DMS 273 treated with DMSO at 0.1 percent for 48 hours (cell line): Measurements from ENCODE around the gene CDA.
"Not testable (repeated sequence)": the region's sequence is repeated elsewhere in the genome, so short reads cannot be mapped to it uniquely, and the experiment has no call there.

Experiments
- DNase-seq: peaks from one replicate; lab custom pipeline; 2025; lab: John Stamatoyannopoulos, UW

Gene CDA

GRCh38 chr1:20586953-20587660 lies 1.8 kb upstream of the CDA start:
- DNase-seq, result no peak

GRCh38 chr1:20587661-20588053 lies 1.2 kb upstream of the CDA start:
- DNase-seq, result no peak

- no peak for DNase-seq
These were observed 708 bp downstream of the CDA start for GRCh38 chr1:20589331-20590278.

- no peak for DNase-seq
These were observed 1.4 kb downstream of the CDA start for GRCh38 chr1:20590306-20590777.

- DNase-seq, result no peak
These were observed 4.9 kb downstream of the CDA start for GRCh38 chr1:20593756-20594155.

GRCh38 chr1:20594746-20595145 lies 5.8 kb downstream of the CDA start:
- DNase-seq, result no peak

- DNase-seq, result no peak
These were observed 7.2 kb downstream of the CDA start for GRCh38 chr1:20596106-20596505.

- no peak for DNase-seq
These were observed 8.8 kb downstream of the CDA start for GRCh38 chr1:20597650-20598049.

GRCh38 chr1:20600156-20600555 lies 11.3 kb downstream of the CDA start:
- DNase-seq, result no peak

GRCh38 chr1:20601129-20601825 lies 12.4 kb downstream of the CDA start:
- DNase-seq, result no peak

- DNase-seq, result no peak
These were observed 14.1 kb downstream of the CDA start for GRCh38 chr1:20602851-20603450.

- DNase-seq, result no peak
These were observed 14.9 kb downstream of the CDA start for GRCh38 chr1:20603504-20604464.

GRCh38 chr1:20604678-20605077 lies 15.8 kb downstream of the CDA start:
- DNase-seq, result no peak

- not testable (repeated sequence) for DNase-seq
These were observed 18.1 kb downstream of the CDA start for GRCh38 chr1:20606801-20607570.

- DNase-seq, result no peak
These were observed 20.6 kb downstream of the CDA start for GRCh38 chr1:20609541-20609940.

GRCh38 chr1:20610970-20611369 lies 22.1 kb downstream of the CDA start:
- DNase-seq, result no peak

- DNase-seq, result no peak
These were observed 22.8 kb downstream of the CDA start for GRCh38 chr1:20611652-20612051.

- no peak for DNase-seq
These were observed 23.4 kb downstream of the CDA start for GRCh38 chr1:20612221-20612746.

GRCh38 chr1:20614131-20614579 lies 25.3 kb downstream of the CDA start:
- DNase-seq, result no peak
